Fibroblast of skin of scalp (primary cell): ENCODE data around the gene GALNT6. TPM values are rescaled to one million over a fixed set of nuclear protein-coding genes. Genes with fewer than 3 reads are reported as not detected.

ENCODE experiments used
- DNase-seq: peaks from one replicate; pipeline ENCODE4 v3.0.0-alpha.2; 2013
- polyA plus RNA-seq, 2 experiments: library from polyadenylated mRNA; unstranded; fragments of 120-200 nt; gene quantifications; one replicate each; pipeline ENCODE4 v1.2.1, GENCODE V29; 2013; ENCODE audit not compliant: insufficient read length in 2 of 2

Gene GALNT6
- 4.7 TPM for polyA plus RNA-seq (2013, experiment 1 of 2; ENCODE audit: insufficient read length)
- polyA plus RNA-seq (2013, experiment 2 of 2; ENCODE audit: insufficient read length), result 5.7 TPM

GRCh38 chr12:51391283-51392123 lies at the start of gene GALNT6:
Gene GALNT6 (minus strand): TSS chr12:51391406. CDS start chr12:51379781, 11,625 bp downstream.
- DNase-seq, result no peak

- DNase-seq, result no peak
Measured at GRCh38 chr12:51439330-51439729, 48.1 kb upstream of the GALNT6 start.

- DNase-seq, result no peak
Measured at GRCh38 chr12:51437431-51437830, 46.2 kb upstream of the GALNT6 start.

- DNase-seq, result peak; percentile 18
Measured at GRCh38 chr12:51434305-51434704, 43.1 kb upstream of the GALNT6 start.

- no peak for DNase-seq
Measured at GRCh38 chr12:51432921-51433320, 41.7 kb upstream of the GALNT6 start.

GRCh38 chr12:51430196-51430895 lies 39.1 kb upstream of the GALNT6 start:
- DNase-seq, result no peak

GRCh38 chr12:51429700-51430099 lies 38.5 kb upstream of the GALNT6 start:
- no peak for DNase-seq

GRCh38 chr12:51428256-51428655 lies 37.0 kb upstream of the GALNT6 start:
- no peak for DNase-seq

GRCh38 chr12:51424662-51425539 lies 33.7 kb upstream of the GALNT6 start, which contains the start of gene SLC4A8:
Gene SLC4A8 (plus strand): TSS chr12:51424831. CDS start chr12:51424988, 157 bp downstream.
- DNase-seq, result peak; percentile 90

GRCh38 chr12:51424094-51424661 lies 33.0 kb upstream of the GALNT6 start:
- DNase-seq, result no peak

- peak; percentile 75 for DNase-seq
Measured at GRCh38 chr12:51421266-51421884, 30.2 kb upstream of the GALNT6 start.

GRCh38 chr12:51419425-51420193 lies 28.4 kb upstream of the GALNT6 start:
- no peak for DNase-seq

GRCh38 chr12:51417826-51418225 lies 26.6 kb upstream of the GALNT6 start:
- no peak for DNase-seq

GRCh38 chr12:51415931-51416330 lies 24.7 kb upstream of the GALNT6 start:
- no peak for DNase-seq

- no peak for DNase-seq
Measured at GRCh38 chr12:51413791-51414190, 22.6 kb upstream of the GALNT6 start.

- no peak for DNase-seq
Measured at GRCh38 chr12:51413149-51413548, 21.9 kb upstream of the GALNT6 start.

- DNase-seq, result no peak
Measured at GRCh38 chr12:51409846-51410245, 18.6 kb upstream of the GALNT6 start.

- DNase-seq, result no peak
Measured at GRCh38 chr12:51407604-51408003, 16.4 kb upstream of the GALNT6 start.

GRCh38 chr12:51406859-51407258 lies 15.7 kb upstream of the GALNT6 start:
- no peak for DNase-seq

GRCh38 chr12:51406290-51406689 lies 15.1 kb upstream of the GALNT6 start:
- DNase-seq, result no peak

GRCh38 chr12:51405801-51406207 lies 14.6 kb upstream of the GALNT6 start:
- no peak for DNase-seq
